ENCODE measurements around the gene TMEM116. TPM values are rescaled to one million over a fixed set of nuclear protein-coding genes. Genes with fewer than 3 reads are reported as not detected.

TMEM116 gene
- total RNA-seq, 1 donor from 2014 or later = 9.9 TPM

DNA sequence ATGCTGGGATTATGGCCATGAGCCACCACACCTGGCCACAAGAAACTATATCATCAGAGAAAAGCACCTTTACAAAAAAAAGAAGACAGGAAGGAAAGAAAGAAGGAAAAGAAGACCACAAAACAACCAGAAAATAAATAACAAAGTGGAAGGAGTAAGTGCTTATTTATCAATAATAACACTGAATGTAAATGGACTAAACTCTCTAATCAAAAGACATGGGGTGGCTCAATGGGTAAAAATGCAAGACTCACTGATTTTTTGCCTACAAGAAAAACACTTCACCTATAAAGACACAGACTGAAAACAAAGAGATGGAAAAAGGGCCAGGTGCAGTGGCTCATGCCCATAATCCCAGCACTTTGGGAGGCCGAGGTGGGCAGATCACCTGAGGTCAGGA lies 105.2 kb downstream of the TMEM116 start:
- H3K27me3 Mint-ChIP-seq (ENCODE audit: unreplicated experiment) = no peaks in the 10 kb centered on the region
- DNase-seq (ENCODE audit: extremely low spot score, unreplicated experiment) = no peak
- no peak overlapping the region for H3K4me3 Mint-ChIP-seq (ENCODE audit: unreplicated experiment)
- peaks cover 25% of the 10 kb centered on the region for H3K9me3 Mint-ChIP-seq (ENCODE audit: unreplicated experiment)
- no peak overlapping the region for H3K27ac Mint-ChIP-seq (ENCODE audit: unreplicated experiment)
- H3K4me1 Mint-ChIP-seq (ENCODE audit: unreplicated experiment) = no peaks in the 10 kb centered on the region
- H3K36me3 Mint-ChIP-seq (ENCODE audit: unreplicated experiment) = peaks cover 24% of the 10 kb centered on the region
- no peak for TF ChIP-seq CTCF (IDR thresholded peaks at IDR 0.05)

DNA sequence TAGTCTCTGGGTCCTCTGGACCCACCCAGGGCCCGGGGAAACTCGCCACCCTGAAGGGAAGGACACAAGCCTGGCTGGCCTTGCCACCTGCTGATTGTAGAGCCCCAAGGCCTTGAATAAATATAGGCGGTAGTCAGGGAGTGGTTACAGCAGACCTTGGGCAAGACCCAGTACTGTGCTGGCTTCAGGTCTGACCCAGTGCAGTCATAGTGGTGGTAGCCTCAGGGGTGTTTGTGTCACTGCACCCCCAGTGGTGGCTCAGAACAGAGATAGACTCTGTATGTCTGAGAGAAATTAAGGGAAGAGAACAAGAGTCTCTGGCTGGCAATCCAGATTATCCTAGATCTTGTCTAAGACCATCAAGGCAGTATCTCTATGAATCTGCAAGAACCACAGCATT lies 107.5 kb downstream of the TMEM116 start:
- Mint-ChIP-seq H3K27me3 (ENCODE audit: unreplicated experiment) (no peaks in the 10 kb centered on the region), H3K9me3 (ENCODE audit: unreplicated experiment) (peaks cover 25% of the 10 kb centered on the region)
- DNase-seq (ENCODE audit: extremely low spot score, unreplicated experiment) = no peak

DNA sequence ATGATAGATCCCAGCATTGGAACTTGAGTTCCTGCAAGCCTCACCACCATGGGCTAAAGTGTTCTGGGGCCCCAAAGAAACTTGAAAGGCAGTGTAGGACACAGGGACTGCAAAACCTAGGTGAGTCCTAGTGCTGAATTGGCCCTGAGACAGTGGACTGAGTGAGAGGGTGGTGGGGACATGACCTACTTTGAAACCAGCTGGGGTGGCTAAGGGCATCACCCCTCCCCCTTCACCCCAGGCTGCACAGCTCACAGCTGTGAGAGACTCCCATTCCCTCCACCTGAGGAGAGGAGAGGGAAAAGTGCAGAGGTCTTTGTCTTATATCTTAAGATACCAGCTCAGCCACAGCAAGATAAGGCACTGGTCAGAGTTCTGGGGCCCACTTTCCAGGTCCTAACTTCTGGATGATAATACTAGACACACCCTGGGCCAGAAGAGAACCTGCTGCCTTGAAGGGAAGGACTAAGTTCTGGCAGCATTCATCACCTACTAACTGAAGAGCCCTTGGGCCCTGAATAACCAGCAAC lies 108.5 kb downstream of the TMEM116 start:
- Mint-ChIP-seq H3K36me3 (ENCODE audit: unreplicated experiment) (peaks cover 21% of the 10 kb centered on the region), H3K27me3 (ENCODE audit: unreplicated experiment) (no peaks in the 10 kb centered on the region), H3K27ac (ENCODE audit: unreplicated experiment) (no peak overlapping the region), H3K4me3 (ENCODE audit: unreplicated experiment) (no peak overlapping the region), H3K4me1 (ENCODE audit: unreplicated experiment) (no peaks in the 10 kb centered on the region), H3K9me3 (ENCODE audit: unreplicated experiment) (peaks cover 21% of the 10 kb centered on the region)
- no peak for TF ChIP-seq CTCF (IDR thresholded peaks at IDR 0.05)
- no peak for DNase-seq (ENCODE audit: extremely low spot score, unreplicated experiment)

More for the DNA sequence above, 107.5 kb downstream of the TMEM116 start:
- no peaks in the 10 kb centered on the region for H3K4me1 Mint-ChIP-seq (ENCODE audit: unreplicated experiment)
- TF ChIP-seq CTCF (IDR thresholded peaks at IDR 0.05) = no peak
- H3K4me3 Mint-ChIP-seq (ENCODE audit: unreplicated experiment) = no peak overlapping the region
- no peak overlapping the region for H3K27ac Mint-ChIP-seq (ENCODE audit: unreplicated experiment)
- H3K36me3 Mint-ChIP-seq (ENCODE audit: unreplicated experiment) = peaks cover 24% of the 10 kb centered on the region

- DNase-seq (ENCODE audit: extremely low spot score, unreplicated experiment) = no peak
- TF ChIP-seq CTCF (IDR thresholded peaks at IDR 0.05) = no peak
- Mint-ChIP-seq H3K27me3 (ENCODE audit: unreplicated experiment) (no peaks in the 10 kb centered on the region), H3K4me1 (ENCODE audit: unreplicated experiment) (no peaks in the 10 kb centered on the region), H3K9me3 (ENCODE audit: unreplicated experiment) (peaks cover 4% of the 10 kb centered on the region), H3K4me3 (ENCODE audit: unreplicated experiment) (no peak overlapping the region), H3K36me3 (ENCODE audit: unreplicated experiment) (peaks cover 20% of the 10 kb centered on the region), H3K27ac (ENCODE audit: unreplicated experiment) (no peak overlapping the region)
Measured at GRCh38 chr12:111901182-111901581, 111.8 kb downstream of the TMEM116 start.

DNA sequence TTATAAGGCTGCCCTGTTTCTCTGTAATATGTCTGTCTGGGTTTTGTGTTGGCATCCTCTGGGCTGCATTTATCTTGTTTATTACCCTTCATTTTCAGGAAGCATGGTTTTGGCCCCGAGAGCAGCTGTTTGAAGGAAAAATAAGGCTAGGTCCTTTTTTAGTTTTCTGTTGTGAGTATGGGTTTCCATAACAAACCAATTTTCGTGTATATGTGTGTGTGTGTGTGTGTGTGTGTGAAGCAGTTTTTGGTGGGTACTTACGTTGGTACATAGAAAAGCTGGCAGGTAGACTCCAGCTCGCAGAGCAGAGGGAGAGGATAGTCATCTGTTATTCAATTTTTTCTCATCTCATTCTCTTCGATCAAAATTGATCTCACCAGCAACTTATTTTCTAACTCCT lies 118.4 kb downstream of the TMEM116 start:
- Mint-ChIP-seq H3K36me3 (ENCODE audit: unreplicated experiment) (peaks cover 46% of the 10 kb centered on the region), H3K9me3 (ENCODE audit: unreplicated experiment) (no peaks in the 10 kb centered on the region), H3K27me3 (ENCODE audit: unreplicated experiment) (no peaks in the 10 kb centered on the region), H3K27ac (ENCODE audit: unreplicated experiment) (no peak overlapping the region), H3K4me1 (ENCODE audit: unreplicated experiment) (no peaks in the 10 kb centered on the region), H3K4me3 (ENCODE audit: unreplicated experiment) (no peak overlapping the region)
- DNase-seq (ENCODE audit: extremely low spot score, unreplicated experiment) = no peak
- no peak for TF ChIP-seq CTCF (IDR thresholded peaks at IDR 0.05)
